H1 (cell line): ENCODE results near the gene AQP2.

Source experiments
- CTCF ChIP-seq, 3 experiments: IDR thresholded peaks; 1 replicate in 2 of 3; 2 replicates in 1 of 3; pipeline versions ENCODE4 v1.5.1 to v1.6.1; 2011; ENCODE audit warnings: low read length in 3 of 3, mild to moderate bottlenecking in 3 of 3, inconsistent platforms in 2 of 3, low read depth in 1 of 3, moderate library complexity in 1 of 3; ENCODE audit not compliant: insufficient read depth in 1 of 3; ENCODE audit errors: control extremely low read depth in 1 of 3
- EZH2 ChIP-seq: fragments of 200-600 bp; sonication (generic); IDR thresholded peaks from 2 replicates; pipeline ENCODE4 v1.7.1; 2012; ENCODE audit warnings: low read depth, mild to moderate bottlenecking, moderate library complexity, low read length, inconsistent platforms; ENCODE audit not compliant: severe bottlenecking
- POLR2AphosphoS5 ChIP-seq: IDR thresholded peaks from 2 replicates; pipeline ENCODE4 v1.6.1; 2011; ENCODE audit warnings: low read depth, low read length

GRCh38 chr12:49903700-49904423 is 46.7 kb upstream of the AQP2 start, which contains the start of gene FAIM2:
- TF ChIP-seq EZH2, result no peak
- no peak for TF ChIP-seq CTCF (IDR thresholded peaks at IDR 0.05; ENCODE audit: control extremely low read depth in 1 of 3, insufficient read depth in 1 of 3, low read depth in 1 of 3, low read length in 3 of 3)
- no peak for TF ChIP-seq POLR2AphosphoS5
